CD8-positive, alpha-beta memory T cell (primary cell): ENCODE data around the gene SLC43A2. TPM values are rescaled to one million over a fixed set of nuclear protein-coding genes. Genes with fewer than 3 reads are reported as not detected.

Experiments used
- CTCF ChIA-PET: fragments of 350-600 bp; sonication (Branson Sonifier 250); formaldehyde crosslinking; loops from one replicate; lab custom pipeline; 2021; ENCODE audit warnings: antibody characterized with exemption; lab: Charles Lee
- POLR2A ChIA-PET: fragments of 350-600 bp; sonication (Branson Sonifier 250); formaldehyde crosslinking; loops from one replicate; lab custom pipeline; 2021; ENCODE audit warnings: antibody characterized with exemption; lab: Charles Lee
- DNase-seq, 5 donors: peaks; one replicate each; pipeline versions ENCODE4 v3.0.0 to v3.0.0-alpha.2; 2020 to 2022; ENCODE audit warnings: mixed read lengths in 1 of 5
- H3K27ac ChIP-seq: one replicate; pipeline ENCODE4 v1.7.0; 2013; ENCODE audit warnings: low read depth, mild to moderate bottlenecking, low read length, moderate library complexity
- H3K27me3 ChIP-seq: 2 replicates; pipeline ENCODE4 v1.7.0; 2013; ENCODE audit warnings: low read length, mild to moderate bottlenecking; ENCODE audit not compliant: insufficient read depth, poor library complexity, severe bottlenecking
- H3K36me3 ChIP-seq: 2 replicates; pipeline ENCODE4 v1.7.0; 2013; ENCODE audit warnings: mild to moderate bottlenecking, low read length, moderate library complexity; ENCODE audit not compliant: insufficient read depth
- H3K4me1 ChIP-seq: 2 replicates; pipeline ENCODE4 v1.7.0; 2013; ENCODE audit warnings: mild to moderate bottlenecking, low read length, moderate library complexity; ENCODE audit not compliant: insufficient read depth
- H3K4me3 ChIP-seq: 2 replicates; pipeline ENCODE4 v1.7.0; 2013; ENCODE audit warnings: mild to moderate bottlenecking, low read length
- H3K9me3 ChIP-seq: 2 replicates; pipeline ENCODE4 v1.7.0; 2013; ENCODE audit warnings: mild to moderate bottlenecking, low read length
- H3K27ac Mint-ChIP-seq, 8 donors: one replicate each; pipeline ENCODE4 v1.8.0; 2020 to 2021; ENCODE audit warnings: mixed read lengths in 8 of 8, mild to moderate bottlenecking in 6 of 8, inconsistent platforms in 3 of 8, moderate library complexity in 3 of 8
- H3K27me3 Mint-ChIP-seq, 2 donors: one replicate each; pipeline ENCODE4 v1.8.0; 2020 to 2021; ENCODE audit warnings: mixed read lengths in 2 of 2, mild to moderate bottlenecking in 1 of 2, moderate library complexity in 1 of 2
- H3K36me3 Mint-ChIP-seq, 3 donors: one replicate each; pipeline ENCODE4 v1.8.0; 2020 to 2021; ENCODE audit warnings: mixed read lengths in 3 of 3, inconsistent platforms in 1 of 3, mild to moderate bottlenecking in 1 of 3
- H3K4me1 Mint-ChIP-seq, 3 donors: one replicate each; pipeline ENCODE4 v1.8.0; 2020 to 2021; ENCODE audit warnings: mixed read lengths in 3 of 3, inconsistent platforms in 1 of 3, mild to moderate bottlenecking in 1 of 3
- H3K4me3 Mint-ChIP-seq, 7 donors: one replicate each; pipeline ENCODE4 v1.8.0; 2020 to 2021; ENCODE audit warnings: mixed read lengths in 7 of 7, mild to moderate bottlenecking in 6 of 7, moderate library complexity in 4 of 7, inconsistent platforms in 2 of 7
- H3K9me3 Mint-ChIP-seq, 5 donors: one replicate each; pipeline ENCODE4 v1.8.0; 2020 to 2022; ENCODE audit warnings: mixed read lengths in 5 of 5, mild to moderate bottlenecking in 3 of 5, moderate library complexity in 2 of 5, inconsistent platforms in 1 of 5
- polyA plus RNA-seq: library from polyadenylated mRNA; unstranded; fragments of 300-500 nt; fragmentation: Illumina TruSeq; gene quantifications from one replicate; pipeline ENCODE4 v1.2.3, GENCODE V29; 2021
- total RNA-seq, 2 experiments: library from RNA; stranded (reverse); gene quantifications; one replicate each; pipeline ENCODE4 v1.2.3, GENCODE V29; 2021

SLC43A2 gene
- total and polyA plus RNA-seq, 3 experiments from 2014 or later, result 1.6 to 10.2 (median 9.0) TPM

- Histone ChIP-seq H3K27ac (no peak overlapping the region), H3K9me3 (no peaks in the 10 kb centered on the region), H3K4me3 (no peak overlapping the region), H3K4me1 (no peaks in the 10 kb centered on the region), H3K36me3 (no peaks in the 10 kb centered on the region), H3K27me3 (no peaks in the 10 kb centered on the region)
- peaks cover 0 to 1% of the 10 kb centered on the region in 2 donors for H3K27me3 Mint-ChIP-seq
- no peaks in the 10 kb centered on the region for H3K4me1 Mint-ChIP-seq
- no peak for DNase-seq
- peak overlapping the region in 1 of 8 donors; percentile 70 for H3K27ac Mint-ChIP-seq
- ChIA-PET CTCF (interaction anchor here (0.6 to 1.2 kb wide), 3 partner anchors 14 to 287 kb away, joined by 3 read pairs; no protein-coding TSS in a partner anchor), POLR2A (interaction anchor here (0.5 kb wide), 2 partner anchors 276 to 686 kb away, joined by 3 to 6 read pairs; no protein-coding TSS in a partner anchor)
- H3K36me3 Mint-ChIP-seq, result no peaks in the 10 kb centered on the region
- H3K4me3 Mint-ChIP-seq, result no peak overlapping the region
- H3K9me3 Mint-ChIP-seq, result no peaks in the 10 kb centered on the region
Observed at GRCh38 chr17:1616101-1616500, 12.5 kb downstream of the SLC43A2 start.

- Mint-ChIP-seq H3K9me3 (no peaks in the 10 kb centered on the region), H3K27me3 (no peaks in the 10 kb centered on the region), H3K36me3 (no peaks in the 10 kb centered on the region), H3K4me3 (no peak overlapping the region), H3K4me1 (peaks cover 1 to 2% (median 1%) of the 10 kb centered on the region in 3 donors), H3K27ac (no peak overlapping the region)
- ChIA-PET POLR2A (no interaction called here), CTCF (interaction anchor here (1.1 kb wide), 1 partner anchor 16 kb away, joined by 4 read pairs; no protein-coding TSS in a partner anchor)
- Histone ChIP-seq H3K4me1 (no peaks in the 10 kb centered on the region), H3K27ac (no peak overlapping the region), H3K36me3 (no peaks in the 10 kb centered on the region), H3K4me3 (no peak overlapping the region), H3K9me3 (no peaks in the 10 kb centered on the region), H3K27me3 (no peaks in the 10 kb centered on the region)
- DNase-seq, result no peak
Observed at GRCh38 chr17:1612400-1612799, 16.2 kb downstream of the SLC43A2 start.

- CTCF ChIA-PET, result no interaction called here
- no peak overlapping the region for H3K4me3 ChIP-seq
- H3K27ac ChIP-seq, result no peak overlapping the region
- Mint-ChIP-seq H3K9me3 (no peaks in the 10 kb centered on the region), H3K4me1 (peaks cover 4 to 6% (median 5%) of the 10 kb centered on the region in 3 donors), H3K4me3 (no peak overlapping the region), H3K36me3 (no peaks in the 10 kb centered on the region), H3K27ac (no peak overlapping the region), H3K27me3 (peaks cover 0 to 1% of the 10 kb centered on the region in 2 donors)
- H3K9me3 ChIP-seq, result no peaks in the 10 kb centered on the region
- POLR2A ChIA-PET, result no interaction called here
- no peaks in the 10 kb centered on the region for H3K36me3 ChIP-seq
- H3K27me3 ChIP-seq, result no peaks in the 10 kb centered on the region
- H3K4me1 ChIP-seq, result no peaks in the 10 kb centered on the region
- no peak for DNase-seq
Observed at GRCh38 chr17:1611715-1612114, 16.9 kb downstream of the SLC43A2 start.

GRCh38 chr17:1608676-1609075 lies 20.0 kb downstream of the SLC43A2 start:
- Histone ChIP-seq H3K4me3 (no peak overlapping the region), H3K4me1 (no peaks in the 10 kb centered on the region), H3K36me3 (no peaks in the 10 kb centered on the region), H3K27ac (no peak overlapping the region), H3K27me3 (no peaks in the 10 kb centered on the region), H3K9me3 (no peaks in the 10 kb centered on the region)
- H3K4me1 Mint-ChIP-seq, result peaks cover 4 to 6% (median 5%) of the 10 kb centered on the region in 3 donors
- POLR2A ChIA-PET, result no interaction called here
- H3K27ac Mint-ChIP-seq, result peak overlapping the region in 2 of 8 donors; percentile 12 to 77
- no peaks in the 10 kb centered on the region for H3K36me3 Mint-ChIP-seq
- peaks cover 0 to 1% of the 10 kb centered on the region in 2 donors for H3K27me3 Mint-ChIP-seq
- H3K4me3 Mint-ChIP-seq, result no peak overlapping the region
- no peak for DNase-seq
- no peaks in the 10 kb centered on the region for H3K9me3 Mint-ChIP-seq
- CTCF ChIA-PET, result no interaction called here

- Mint-ChIP-seq H3K9me3 (no peaks in the 10 kb centered on the region), H3K27ac (peak overlapping the region in 3 of 8 donors; percentile 55 to 78 (median 56)), H3K27me3 (peaks cover 0 to 1% of the 10 kb centered on the region in 2 donors), H3K4me1 (peaks cover 4 to 6% (median 5%) of the 10 kb centered on the region in 3 donors), H3K36me3 (no peaks in the 10 kb centered on the region), H3K4me3 (no peak overlapping the region)
- no peaks in the 10 kb centered on the region for H3K36me3 ChIP-seq
- H3K4me3 ChIP-seq, result no peak overlapping the region
- ChIA-PET CTCF (interaction anchor here (1.4 kb wide), 1 partner anchor 41 kb away, joined by 3 read pairs; the partner anchor contains the start of gene RILP), POLR2A (no interaction called here)
- no peaks in the 10 kb centered on the region for H3K4me1 ChIP-seq
- no peak overlapping the region for H3K27ac ChIP-seq
- no peaks in the 10 kb centered on the region for H3K9me3 ChIP-seq
- no peak for DNase-seq
- no peaks in the 10 kb centered on the region for H3K27me3 ChIP-seq
Observed at GRCh38 chr17:1607971-1608320, 20.7 kb downstream of the SLC43A2 start.

- Mint-ChIP-seq H3K27ac (no peak overlapping the region), H3K36me3 (peaks cover 0 to 1% (median 0%) of the 10 kb centered on the region in 3 donors), H3K4me3 (no peak overlapping the region), H3K4me1 (peaks cover 4 to 6% (median 5%) of the 10 kb centered on the region in 3 donors), H3K9me3 (no peaks in the 10 kb centered on the region), H3K27me3 (peaks cover 0 to 1% of the 10 kb centered on the region in 2 donors)
- Histone ChIP-seq H3K4me3 (no peak overlapping the region), H3K9me3 (no peaks in the 10 kb centered on the region), H3K4me1 (no peaks in the 10 kb centered on the region), H3K36me3 (no peaks in the 10 kb centered on the region), H3K27ac (no peak overlapping the region), H3K27me3 (no peaks in the 10 kb centered on the region)
- no peak for DNase-seq
- ChIA-PET POLR2A (no interaction called here), CTCF (interaction anchor here (1.4 kb wide), 1 partner anchor 43 kb away, joined by 3 read pairs; the partner anchor contains the start of gene RILP)
Observed at GRCh38 chr17:1606352-1606985, 22.2 kb downstream of the SLC43A2 start.

GRCh38 chr17:1605681-1606351 lies 22.8 kb downstream of the SLC43A2 start:
- ChIA-PET CTCF (no interaction called here), POLR2A (no interaction called here)
- H3K27me3 Mint-ChIP-seq, result peaks cover 0 to 1% of the 10 kb centered on the region in 2 donors
- Histone ChIP-seq H3K36me3 (no peaks in the 10 kb centered on the region), H3K9me3 (no peaks in the 10 kb centered on the region), H3K27me3 (no peaks in the 10 kb centered on the region), H3K4me3 (no peak overlapping the region), H3K27ac (no peak overlapping the region), H3K4me1 (no peaks in the 10 kb centered on the region)
- peaks cover 0 to 1% (median 0%) of the 10 kb centered on the region in 3 donors for H3K36me3 Mint-ChIP-seq
- no peaks in the 10 kb centered on the region for H3K9me3 Mint-ChIP-seq
- no peak overlapping the region for H3K4me3 Mint-ChIP-seq
- no peak for DNase-seq
- H3K27ac Mint-ChIP-seq, result peak overlapping the region in 1 of 8 donors; percentile 57
- H3K4me1 Mint-ChIP-seq, result peaks cover 4 to 6% (median 5%) of the 10 kb centered on the region in 3 donors
